ENCODE measurements around the gene DLG2. TPM values are rescaled to one million over a fixed set of nuclear protein-coding genes. Genes with fewer than 3 reads are reported as not detected.
"Not testable (repeated sequence)": the region's sequence is repeated elsewhere in the genome, so short reads cannot be mapped to it uniquely, and the experiment has no call there.

DLG2 gene
- total RNA-seq, 1 experiment from 2014 or later: 17.5 TPM

DNA sequence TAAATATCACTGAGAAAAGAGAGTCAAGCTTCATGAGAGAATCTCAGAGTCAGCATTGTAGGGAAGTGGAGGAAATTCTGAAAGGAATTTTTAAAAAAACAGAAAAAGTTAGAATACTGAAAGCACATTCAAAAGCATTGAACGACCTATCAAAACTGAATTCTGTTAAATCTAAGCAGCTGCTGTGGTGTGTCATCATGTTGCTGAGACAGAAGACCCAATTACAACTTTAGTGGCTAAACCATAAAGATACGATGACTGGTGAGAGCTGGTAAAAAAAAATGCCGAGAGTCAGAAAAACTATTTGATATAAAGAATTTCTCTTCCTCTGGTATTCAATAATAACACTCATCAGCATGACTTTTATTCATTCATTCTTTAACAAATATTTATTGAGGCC, 220.8 kb downstream of the DLG2 start (continued):
- TF ChIP-seq, protein P1, sequence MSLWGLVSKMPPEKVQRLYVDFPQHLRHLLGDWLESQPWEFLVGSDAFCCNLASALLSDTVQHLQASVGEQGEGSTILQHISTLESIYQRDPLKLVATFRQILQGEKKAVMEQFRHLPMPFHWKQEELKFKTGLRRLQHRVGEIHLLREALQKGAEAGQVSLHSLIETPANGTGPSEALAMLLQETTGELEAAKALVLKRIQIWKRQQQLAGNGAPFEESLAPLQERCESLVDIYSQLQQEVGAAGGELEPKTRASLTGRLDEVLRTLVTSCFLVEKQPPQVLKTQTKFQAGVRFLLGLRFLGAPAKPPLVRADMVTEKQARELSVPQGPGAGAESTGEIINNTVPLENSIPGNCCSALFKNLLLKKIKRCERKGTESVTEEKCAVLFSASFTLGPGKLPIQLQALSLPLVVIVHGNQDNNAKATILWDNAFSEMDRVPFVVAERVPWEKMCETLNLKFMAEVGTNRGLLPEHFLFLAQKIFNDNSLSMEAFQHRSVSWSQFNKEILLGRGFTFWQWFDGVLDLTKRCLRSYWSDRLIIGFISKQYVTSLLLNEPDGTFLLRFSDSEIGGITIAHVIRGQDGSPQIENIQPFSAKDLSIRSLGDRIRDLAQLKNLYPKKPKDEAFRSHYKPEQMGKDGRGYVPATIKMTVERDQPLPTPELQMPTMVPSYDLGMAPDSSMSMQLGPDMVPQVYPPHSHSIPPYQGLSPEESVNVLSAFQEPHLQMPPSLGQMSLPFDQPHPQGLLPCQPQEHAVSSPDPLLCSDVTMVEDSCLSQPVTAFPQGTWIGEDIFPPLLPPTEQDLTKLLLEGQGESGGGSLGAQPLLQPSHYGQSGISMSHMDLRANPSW (CRISPR knock-in tag; conservative IDR thresholded peaks at IDR 0.05; ENCODE audit: low read depth): no peak
- TF ChIP-seq CREB1 (CRISPR knock-in tag; IDR thresholded peaks at IDR 0.05) (no peak), ELF4 (CRISPR knock-in tag; IDR thresholded peaks at IDR 0.05; ENCODE audit: low read depth) (no peak)

DNA sequence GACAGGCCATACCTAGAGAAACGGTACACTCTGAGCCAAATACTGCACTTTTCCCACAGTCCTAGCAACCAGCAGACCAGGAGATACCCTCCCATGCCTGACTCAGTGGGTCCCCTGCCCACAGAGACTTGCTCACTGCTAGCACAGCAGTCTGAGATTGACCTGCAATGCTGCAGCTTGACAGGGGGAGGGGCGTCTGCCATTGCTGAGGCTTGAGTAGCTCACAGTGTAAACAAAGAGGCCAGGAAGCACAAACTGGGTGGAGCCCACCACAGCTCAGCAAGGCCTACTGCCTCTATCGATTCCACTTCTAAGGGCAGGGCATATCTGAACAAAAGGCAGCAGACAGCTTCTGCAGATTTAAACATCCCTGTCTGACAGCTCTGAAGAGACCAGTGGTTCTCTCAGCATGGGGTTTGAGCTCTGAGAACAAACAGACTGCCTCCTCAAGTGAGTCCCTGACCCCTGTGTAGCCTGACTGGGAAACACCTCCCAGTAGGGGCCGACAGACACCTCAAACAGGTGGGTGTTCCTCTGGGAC, 231.6 kb downstream of the DLG2 start:
- ATAC-seq; H3K4me1 Mint-ChIP-seq; CTCF ChIA-PET; POLR2A ChIA-PET; H3K4me3 Mint-ChIP-seq; H3K27ac Mint-ChIP-seq; DNase-seq (ENCODE audit: low spot score); H3K27me3 Mint-ChIP-seq (ENCODE audit: low read depth): not testable (repeated sequence)
- TF ChIP-seq FOXK1 (CRISPR knock-in tag; IDR thresholded peaks at IDR 0.05): peak; percentile 21; the same call in 1 of the 2 replicates
- H3K9me3 Mint-ChIP-seq: peaks cover 44% of the 10 kb centered on the region
- peaks cover 12% of the 10 kb centered on the region for H3K36me3 Mint-ChIP-seq

DNA sequence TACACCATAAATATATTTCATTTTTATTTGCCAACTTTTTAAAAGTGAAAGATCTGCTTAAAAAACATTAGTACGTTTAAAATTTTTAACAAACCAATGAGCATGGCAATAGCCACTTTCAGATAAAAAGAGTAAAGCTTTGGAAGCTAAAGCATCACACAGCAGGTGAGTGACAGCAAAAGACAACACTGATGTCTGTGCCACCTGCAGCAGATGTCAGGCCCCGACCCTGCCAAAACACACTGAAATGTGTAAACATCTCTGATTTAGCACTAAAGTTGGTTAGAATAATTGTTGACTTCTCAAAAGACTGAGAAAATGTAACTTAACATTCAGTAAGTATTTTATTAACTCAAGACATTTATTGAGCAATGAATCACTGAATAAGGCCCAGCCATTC, 232.9 kb downstream of the DLG2 start:
- POLR2A ChIA-PET: no interaction called here
- Mint-ChIP-seq H3K36me3 (peaks cover 11% of the 10 kb centered on the region), H3K4me1 (peaks cover 9% of the 10 kb centered on the region), H3K9me3 (peaks cover 45% of the 10 kb centered on the region), H3K27me3 (ENCODE audit: low read depth) (no peaks in the 10 kb centered on the region), H3K4me3 (no peak overlapping the region), H3K27ac (no peak overlapping the region)
- CTCF ChIA-PET: no interaction called here
- ATAC-seq (no peak), DNase-seq (ENCODE audit: low spot score) (no peak)
- TF ChIP-seq, protein P2, sequence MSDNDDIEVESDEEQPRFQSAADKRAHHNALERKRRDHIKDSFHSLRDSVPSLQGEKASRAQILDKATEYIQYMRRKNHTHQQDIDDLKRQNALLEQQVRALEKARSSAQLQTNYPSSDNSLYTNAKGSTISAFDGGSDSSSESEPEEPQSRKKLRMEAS (CRISPR knock-in tag; IDR thresholded peaks at IDR 0.05): no peak
- TF ChIP-seq, protein P3, sequence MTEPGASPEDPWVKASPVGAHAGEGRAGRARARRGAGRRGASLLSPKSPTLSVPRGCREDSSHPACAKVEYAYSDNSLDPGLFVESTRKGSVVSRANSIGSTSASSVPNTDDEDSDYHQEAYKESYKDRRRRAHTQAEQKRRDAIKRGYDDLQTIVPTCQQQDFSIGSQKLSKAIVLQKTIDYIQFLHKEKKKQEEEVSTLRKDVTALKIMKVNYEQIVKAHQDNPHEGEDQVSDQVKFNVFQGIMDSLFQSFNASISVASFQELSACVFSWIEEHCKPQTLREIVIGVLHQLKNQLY (CRISPR knock-in tag; IDR thresholded peaks at IDR 0.05): no peak
- TF ChIP-seq RORB (CRISPR knock-in tag; IDR thresholded peaks at IDR 0.05) (no peak), GRHL2 (CRISPR knock-in tag; IDR thresholded peaks at IDR 0.05; ENCODE audit: insufficient replicate concordance, severe bottlenecking) (no peak), ZBTB21 (CRISPR knock-in tag; IDR thresholded peaks at IDR 0.05; ENCODE audit: borderline replicate concordance) (no peak), FOXK1 (CRISPR knock-in tag; IDR thresholded peaks at IDR 0.05) (no peak), SMAD3 (CRISPR knock-in tag; IDR thresholded peaks at IDR 0.05; ENCODE audit: borderline replicate concordance) (no peak)
- TF ChIP-seq, protein P4, sequence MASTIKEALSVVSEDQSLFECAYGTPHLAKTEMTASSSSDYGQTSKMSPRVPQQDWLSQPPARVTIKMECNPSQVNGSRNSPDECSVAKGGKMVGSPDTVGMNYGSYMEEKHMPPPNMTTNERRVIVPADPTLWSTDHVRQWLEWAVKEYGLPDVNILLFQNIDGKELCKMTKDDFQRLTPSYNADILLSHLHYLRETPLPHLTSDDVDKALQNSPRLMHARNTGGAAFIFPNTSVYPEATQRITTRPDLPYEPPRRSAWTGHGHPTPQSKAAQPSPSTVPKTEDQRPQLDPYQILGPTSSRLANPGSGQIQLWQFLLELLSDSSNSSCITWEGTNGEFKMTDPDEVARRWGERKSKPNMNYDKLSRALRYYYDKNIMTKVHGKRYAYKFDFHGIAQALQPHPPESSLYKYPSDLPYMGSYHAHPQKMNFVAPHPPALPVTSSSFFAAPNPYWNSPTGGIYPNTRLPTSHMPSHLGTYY (CRISPR knock-in tag; IDR thresholded peaks at IDR 0.05): no peak
- TF ChIP-seq, protein P5, sequence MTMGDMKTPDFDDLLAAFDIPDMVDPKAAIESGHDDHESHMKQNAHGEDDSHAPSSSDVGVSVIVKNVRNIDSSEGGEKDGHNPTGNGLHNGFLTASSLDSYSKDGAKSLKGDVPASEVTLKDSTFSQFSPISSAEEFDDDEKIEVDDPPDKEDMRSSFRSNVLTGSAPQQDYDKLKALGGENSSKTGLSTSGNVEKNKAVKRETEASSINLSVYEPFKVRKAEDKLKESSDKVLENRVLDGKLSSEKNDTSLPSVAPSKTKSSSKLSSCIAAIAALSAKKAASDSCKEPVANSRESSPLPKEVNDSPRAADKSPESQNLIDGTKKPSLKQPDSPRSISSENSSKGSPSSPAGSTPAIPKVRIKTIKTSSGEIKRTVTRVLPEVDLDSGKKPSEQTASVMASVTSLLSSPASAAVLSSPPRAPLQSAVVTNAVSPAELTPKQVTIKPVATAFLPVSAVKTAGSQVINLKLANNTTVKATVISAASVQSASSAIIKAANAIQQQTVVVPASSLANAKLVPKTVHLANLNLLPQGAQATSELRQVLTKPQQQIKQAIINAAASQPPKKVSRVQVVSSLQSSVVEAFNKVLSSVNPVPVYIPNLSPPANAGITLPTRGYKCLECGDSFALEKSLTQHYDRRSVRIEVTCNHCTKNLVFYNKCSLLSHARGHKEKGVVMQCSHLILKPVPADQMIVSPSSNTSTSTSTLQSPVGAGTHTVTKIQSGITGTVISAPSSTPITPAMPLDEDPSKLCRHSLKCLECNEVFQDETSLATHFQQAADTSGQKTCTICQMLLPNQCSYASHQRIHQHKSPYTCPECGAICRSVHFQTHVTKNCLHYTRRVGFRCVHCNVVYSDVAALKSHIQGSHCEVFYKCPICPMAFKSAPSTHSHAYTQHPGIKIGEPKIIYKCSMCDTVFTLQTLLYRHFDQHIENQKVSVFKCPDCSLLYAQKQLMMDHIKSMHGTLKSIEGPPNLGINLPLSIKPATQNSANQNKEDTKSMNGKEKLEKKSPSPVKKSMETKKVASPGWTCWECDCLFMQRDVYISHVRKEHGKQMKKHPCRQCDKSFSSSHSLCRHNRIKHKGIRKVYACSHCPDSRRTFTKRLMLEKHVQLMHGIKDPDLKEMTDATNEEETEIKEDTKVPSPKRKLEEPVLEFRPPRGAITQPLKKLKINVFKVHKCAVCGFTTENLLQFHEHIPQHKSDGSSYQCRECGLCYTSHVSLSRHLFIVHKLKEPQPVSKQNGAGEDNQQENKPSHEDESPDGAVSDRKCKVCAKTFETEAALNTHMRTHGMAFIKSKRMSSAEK (CRISPR knock-in tag; IDR thresholded peaks at IDR 0.05; ENCODE audit: borderline replicate concordance): no peak
- TF ChIP-seq, protein P6, sequence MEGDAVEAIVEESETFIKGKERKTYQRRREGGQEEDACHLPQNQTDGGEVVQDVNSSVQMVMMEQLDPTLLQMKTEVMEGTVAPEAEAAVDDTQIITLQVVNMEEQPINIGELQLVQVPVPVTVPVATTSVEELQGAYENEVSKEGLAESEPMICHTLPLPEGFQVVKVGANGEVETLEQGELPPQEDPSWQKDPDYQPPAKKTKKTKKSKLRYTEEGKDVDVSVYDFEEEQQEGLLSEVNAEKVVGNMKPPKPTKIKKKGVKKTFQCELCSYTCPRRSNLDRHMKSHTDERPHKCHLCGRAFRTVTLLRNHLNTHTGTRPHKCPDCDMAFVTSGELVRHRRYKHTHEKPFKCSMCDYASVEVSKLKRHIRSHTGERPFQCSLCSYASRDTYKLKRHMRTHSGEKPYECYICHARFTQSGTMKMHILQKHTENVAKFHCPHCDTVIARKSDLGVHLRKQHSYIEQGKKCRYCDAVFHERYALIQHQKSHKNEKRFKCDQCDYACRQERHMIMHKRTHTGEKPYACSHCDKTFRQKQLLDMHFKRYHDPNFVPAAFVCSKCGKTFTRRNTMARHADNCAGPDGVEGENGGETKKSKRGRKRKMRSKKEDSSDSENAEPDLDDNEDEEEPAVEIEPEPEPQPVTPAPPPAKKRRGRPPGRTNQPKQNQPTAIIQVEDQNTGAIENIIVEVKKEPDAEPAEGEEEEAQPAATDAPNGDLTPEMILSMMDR (IDR thresholded peaks at IDR 0.05): no peak

All from WTC11 (cell line).